Upper lobe of left lung (tissue), 4 donors: ENCODE data around the gene AIMP1.

ENCODE experiments used
- EP300 ChIP-seq, 4 donors: sonication (generic); formaldehyde crosslinking; IDR thresholded peaks; one replicate each; pipeline ENCODE4 v1.5.1; 2017; ENCODE audit warnings: antibody characterized with exemption in 4 of 4, control low read depth in 2 of 4
- POLR2A ChIP-seq, 4 donors: fragments of 450-650 bp; IDR thresholded peaks; one replicate each; pipeline ENCODE4 v1.5.1; 2016 to 2017; ENCODE audit warnings: antibody characterized with exemption in 4 of 4, mild to moderate bottlenecking in 2 of 4
- POLR2AphosphoS5 ChIP-seq, 2 donors: sonication (generic); formaldehyde crosslinking; IDR thresholded peaks; one replicate each; pipeline ENCODE4 v1.5.1; 2017; ENCODE audit warnings: antibody characterized with exemption in 2 of 2
- TF ChIP-seq, protein P1 (sequence below), 6 experiments: fragments of 450-650 bp in 4 of 6; fragments of 200-600 bp in 2 of 6; sonication (generic) in 2 of 6; IDR thresholded peaks; one replicate each; pipeline ENCODE4 v1.5.1; 2016 to 2019; ENCODE audit warnings: antibody characterized with exemption in 6 of 6

DNA sequence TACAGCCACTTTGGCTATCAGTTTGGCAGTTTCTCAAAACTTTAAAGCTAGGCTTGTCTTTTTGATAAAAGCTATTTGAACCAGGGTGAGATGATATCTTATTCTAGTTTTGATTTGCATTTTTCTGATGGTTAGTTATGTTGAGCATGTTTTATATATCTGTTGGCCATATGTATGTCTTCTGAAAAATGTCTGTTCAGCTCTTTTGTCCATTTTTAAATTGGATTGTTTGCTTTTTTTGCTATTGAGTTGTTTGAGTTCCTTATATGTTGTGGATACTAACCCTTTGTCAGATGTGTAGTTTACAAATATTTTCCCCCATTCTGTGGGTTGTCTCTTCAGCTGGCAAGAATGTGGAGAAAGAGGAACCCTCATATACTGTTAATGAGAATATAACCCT, 63.8 kb downstream of the AIMP1 start:
- TF ChIP-seq POLR2AphosphoS5 (IDR thresholded peaks at IDR 0.05) (no peak), POLR2A (IDR thresholded peaks at IDR 0.05) (no peak), EP300 (IDR thresholded peaks at IDR 0.05) (no peak)
- TF ChIP-seq, protein P1, sequence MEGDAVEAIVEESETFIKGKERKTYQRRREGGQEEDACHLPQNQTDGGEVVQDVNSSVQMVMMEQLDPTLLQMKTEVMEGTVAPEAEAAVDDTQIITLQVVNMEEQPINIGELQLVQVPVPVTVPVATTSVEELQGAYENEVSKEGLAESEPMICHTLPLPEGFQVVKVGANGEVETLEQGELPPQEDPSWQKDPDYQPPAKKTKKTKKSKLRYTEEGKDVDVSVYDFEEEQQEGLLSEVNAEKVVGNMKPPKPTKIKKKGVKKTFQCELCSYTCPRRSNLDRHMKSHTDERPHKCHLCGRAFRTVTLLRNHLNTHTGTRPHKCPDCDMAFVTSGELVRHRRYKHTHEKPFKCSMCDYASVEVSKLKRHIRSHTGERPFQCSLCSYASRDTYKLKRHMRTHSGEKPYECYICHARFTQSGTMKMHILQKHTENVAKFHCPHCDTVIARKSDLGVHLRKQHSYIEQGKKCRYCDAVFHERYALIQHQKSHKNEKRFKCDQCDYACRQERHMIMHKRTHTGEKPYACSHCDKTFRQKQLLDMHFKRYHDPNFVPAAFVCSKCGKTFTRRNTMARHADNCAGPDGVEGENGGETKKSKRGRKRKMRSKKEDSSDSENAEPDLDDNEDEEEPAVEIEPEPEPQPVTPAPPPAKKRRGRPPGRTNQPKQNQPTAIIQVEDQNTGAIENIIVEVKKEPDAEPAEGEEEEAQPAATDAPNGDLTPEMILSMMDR (IDR thresholded peaks at IDR 0.05), result no peak
